Astrocyte (in vitro differentiated cells and primary cell): ENCODE data around the gene TSPAN14. TPM values are rescaled to one million over a fixed set of nuclear protein-coding genes. Genes with fewer than 3 reads are reported as not detected.

Experiments used
- DNase-seq: peaks from one replicate; pipeline ENCODE4 v3.0.0-alpha.2; 2010; ENCODE audit warnings: low read depth
- FAIRE-seq: peaks from 2 replicates; lab custom pipeline; 2011; peaks lifted over from hg19 to GRCh38; lab: Jason Lieb, UNC
- H2AFZ ChIP-seq: 2 replicates; pipeline ENCODE4 v1.6.0; 2012; ENCODE audit warnings: low read depth, low read length, inconsistent platforms
- H3K27ac ChIP-seq: 2 replicates; pipeline ENCODE4 v1.5.1; 2011; ENCODE audit warnings: low read depth, low read length, inconsistent platforms
- H3K27me3 ChIP-seq: 2 replicates; pipeline ENCODE4 v1.6.0; 2011; ENCODE audit warnings: low read length, inconsistent platforms; ENCODE audit not compliant: insufficient read depth
- H3K36me3 ChIP-seq: 2 replicates; pipeline ENCODE4 v1.5.1; 2011; ENCODE audit warnings: low read length, inconsistent platforms; ENCODE audit not compliant: insufficient read depth
- H3K4me1 ChIP-seq: 2 replicates; pipeline ENCODE4 v1.5.1; 2011; ENCODE audit warnings: low read length, inconsistent platforms; ENCODE audit not compliant: insufficient read depth
- H3K4me2 ChIP-seq: 2 replicates; pipeline ENCODE4 v1.6.0; 2012; ENCODE audit warnings: low read length, inconsistent platforms
- H3K4me3 ChIP-seq: 2 replicates; pipeline ENCODE4 v1.5.1; 2011; ENCODE audit warnings: low read depth, mild to moderate bottlenecking, low read length, inconsistent platforms; ENCODE audit not compliant: insufficient read depth
- H3K79me2 ChIP-seq: 2 replicates; pipeline ENCODE4 v1.6.0; 2012; ENCODE audit warnings: mild to moderate bottlenecking, low read length, inconsistent platforms; ENCODE audit not compliant: insufficient read depth
- H3K9ac ChIP-seq: 2 replicates; pipeline ENCODE4 v1.6.0; 2012; ENCODE audit warnings: mild to moderate bottlenecking, low read length, inconsistent platforms
- H3K9me3 ChIP-seq: 2 replicates; pipeline ENCODE4 v1.5.1; 2012; ENCODE audit warnings: low read depth, mild to moderate bottlenecking, low read length, inconsistent platforms; ENCODE audit not compliant: insufficient read depth
- H4K20me1 ChIP-seq: 2 replicates; pipeline ENCODE4 v1.6.0; 2012; ENCODE audit warnings: low read length, inconsistent platforms; ENCODE audit not compliant: insufficient read depth
- H3K27ac Mint-ChIP-seq: one replicate; pipeline ENCODE4 v1.8.0; 2021; ENCODE audit warnings: mild to moderate bottlenecking, mixed read lengths; ENCODE audit not compliant: unreplicated experiment
- H3K27me3 Mint-ChIP-seq: one replicate; pipeline ENCODE4 v1.8.0; 2021; ENCODE audit warnings: low read depth, mixed read lengths; ENCODE audit not compliant: unreplicated experiment
- H3K36me3 Mint-ChIP-seq: one replicate; pipeline ENCODE4 v1.8.0; 2021; ENCODE audit warnings: low read depth, mixed read lengths; ENCODE audit not compliant: unreplicated experiment
- H3K4me1 Mint-ChIP-seq: one replicate; pipeline ENCODE4 v1.8.0; 2021; ENCODE audit warnings: low read depth, mixed read lengths; ENCODE audit not compliant: unreplicated experiment
- H3K4me3 Mint-ChIP-seq: one replicate; pipeline ENCODE4 v1.8.0; 2021; ENCODE audit warnings: mild to moderate bottlenecking, moderate library complexity, mixed read lengths; ENCODE audit not compliant: unreplicated experiment
- H3K9me3 Mint-ChIP-seq: one replicate; pipeline ENCODE4 v1.8.0; 2021; ENCODE audit warnings: mild to moderate bottlenecking, mixed read lengths; ENCODE audit not compliant: unreplicated experiment
- CTCF ChIP-seq: IDR thresholded peaks from 2 replicates; pipeline ENCODE4 v1.5.1; 2011; ENCODE audit warnings: low read depth, mild to moderate bottlenecking, inconsistent platforms, low read length, moderate library complexity; ENCODE audit not compliant: insufficient read depth
- EZH2 ChIP-seq: IDR thresholded peaks from 2 replicates; pipeline ENCODE4 v1.6.1; 2012; ENCODE audit warnings: mild to moderate bottlenecking, low read length, inconsistent platforms; ENCODE audit not compliant: insufficient read depth
- total RNA-seq: library from RNA; stranded (reverse); gene quantifications from 2 replicates; pipeline ENCODE4 v1.2.1, GENCODE V29; 2021

TSPAN14 gene
- total RNA-seq, 1 donor from 2014 or later, result 140 TPM

GRCh38 chr10:80496555-80497172 lies 42.6 kb downstream of the TSPAN14 start:
- H3K9ac ChIP-seq, result no peak overlapping the region
- TF ChIP-seq EZH2 (no peak), CTCF (no peak)
- H3K4me3 Mint-ChIP-seq, result no peak overlapping the region
- peaks cover 93% of the 10 kb centered on the region for H3K79me2 ChIP-seq
- H3K4me3 ChIP-seq, result no peak overlapping the region
- no peaks in the 10 kb centered on the region for H3K27me3 Mint-ChIP-seq
- peaks cover 53% of the 10 kb centered on the region for H3K4me1 Mint-ChIP-seq
- H3K36me3 ChIP-seq, result peaks cover 6% of the 10 kb centered on the region
- H3K36me3 Mint-ChIP-seq, result peaks cover 9% of the 10 kb centered on the region
- no peak for FAIRE-seq
- H3K27ac Mint-ChIP-seq, result no peak overlapping the region
- H3K27me3 ChIP-seq, result no peaks in the 10 kb centered on the region
- H3K4me1 ChIP-seq, result peaks cover 54% of the 10 kb centered on the region
- DNase-seq, result no peak
- peaks cover 40% of the 10 kb centered on the region for H4K20me1 ChIP-seq
- no peak overlapping the region for H3K4me2 ChIP-seq
- no peaks in the 10 kb centered on the region for H3K9me3 ChIP-seq
- H3K9me3 Mint-ChIP-seq, result no peaks in the 10 kb centered on the region
- no peak overlapping the region for H2AFZ ChIP-seq
- H3K27ac ChIP-seq, result no peak overlapping the region

GRCh38 chr10:80497187-80498077 lies 43.3 kb downstream of the TSPAN14 start:
- Histone ChIP-seq H3K4me1 (peaks cover 62% of the 10 kb centered on the region), H3K4me3 (no peak overlapping the region), H3K4me2 (peak overlapping the region; percentile 59), H2AFZ (no peak overlapping the region), H3K27ac (peak overlapping the region; percentile 74), H3K9ac (peak overlapping the region; percentile 68), H3K36me3 (peaks cover 2% of the 10 kb centered on the region), H3K79me2 (peaks cover 94% of the 10 kb centered on the region), H4K20me1 (peaks cover 38% of the 10 kb centered on the region), H3K9me3 (no peaks in the 10 kb centered on the region), H3K27me3 (no peaks in the 10 kb centered on the region)
- Mint-ChIP-seq H3K27me3 (no peaks in the 10 kb centered on the region), H3K27ac (peak overlapping the region; percentile 82), H3K4me3 (no peak overlapping the region), H3K4me1 (peaks cover 61% of the 10 kb centered on the region), H3K9me3 (no peaks in the 10 kb centered on the region), H3K36me3 (peaks cover 13% of the 10 kb centered on the region)
- FAIRE-seq, result no peak
- TF ChIP-seq EZH2 (no peak), CTCF (no peak)
- DNase-seq, result peak; percentile 73
